Ovary (tissue), 9 donors: ENCODE data around the gene ATP4B. TPM values are rescaled to one million over a fixed set of nuclear protein-coding genes. Genes with fewer than 3 reads are reported as not detected.
"Not testable (repeated sequence)": the region's sequence is repeated elsewhere in the genome, so short reads cannot be mapped to it uniquely, and the experiment has no call there.

Experiments used
- DNase-seq, 5 donors: peaks; one replicate each; pipeline ENCODE4 v3.0.0-alpha.2; 2019 to 2020
- H3K27ac ChIP-seq, 2 donors: fragments of 200-600 bp; one replicate each; pipeline versions ENCODE4 v1.5.1 to v1.8.0; 2019 to 2022
- H3K27me3 ChIP-seq: fragments of 200-600 bp; one replicate; pipeline ENCODE4 v1.8.0; 2022
- H3K36me3 ChIP-seq: fragments of 200-600 bp; sonication (generic); one replicate; pipeline ENCODE4 v1.5.1; 2019
- H3K4me1 ChIP-seq: one replicate; pipeline ENCODE4 v1.8.1; 2013; ENCODE audit warnings: mild to moderate bottlenecking, moderate library complexity; ENCODE audit not compliant: insufficient read depth
- H3K4me3 ChIP-seq: fragments of 200-600 bp; sonication (generic); one replicate; pipeline ENCODE4 v1.5.1; 2017
- H3K9me3 ChIP-seq, 2 donors: fragments of 200-600 bp in 1 of 2; sonication (generic) in 1 of 2; one replicate each; pipeline versions ENCODE4 v1.5.1 to v1.8.1; 2013 to 2019; ENCODE audit warnings: mild to moderate bottlenecking in 1 of 2, moderate library complexity in 1 of 2
- EP300 ChIP-seq: sonication (generic); formaldehyde crosslinking; IDR thresholded peaks from one replicate; pipeline ENCODE4 v1.6.1; 2017; ENCODE audit warnings: antibody characterized with exemption
- POLR2A ChIP-seq: fragments of 450-650 bp; IDR thresholded peaks from one replicate; pipeline ENCODE4 v1.6.1; 2017; ENCODE audit warnings: antibody characterized with exemption, mild to moderate bottlenecking, moderate library complexity
- WGBS, 3 donors: extraction: QIAGEN DNeasy Blood & Tissue Kit in 1 of 3; methylation state at CpG; one replicate each; pipeline versions ENCODE4 v1.1.5 to v1.1.7; 2013 to 2017; 5-methylcytosine and 5-hydroxymethylcytosine counted together
- intact Hi-C, 4 donors: fragments of 100-400 bp; cut with DNase I; formaldehyde crosslinking; loops; one replicate each; pipeline versions ENCODE4 v1.11.0 to v1.15.1; 2022 to 2023
- polyA plus RNA-seq, 2 donors: library from polyadenylated mRNA; stranded (reverse); fragments of 200-250 nt in 1 of 2; fragments of 350-450 nt in 1 of 2; fragmentation: Illumina TruSeq in 1 of 2; extraction: RNeasy Lipid Tissue Mini Kit (QIAGEN cat#74804) in 1 of 2; gene quantifications; one replicate each; pipeline ENCODE4 v1.2.3, GENCODE V29; 2013 to 2014
- total RNA-seq, 7 donors: library from RNA; depleted of rRNA in 2 of 7; stranded (reverse); fragments of >200 nt in 2 of 7; fragmentation: NEBNext Ultra II Directional in 3 of 7; extraction: Animal tissue kit (Norgen Biotek cat#: 25700) in 3 of 7; gene quantifications; one replicate each; pipeline versions ENCODE4 v1.1.0 to v1.2.4, GENCODE V29; 2016 to 2023
- TF ChIP-seq, protein P1 (sequence below), 3 donors: fragments of 450-650 bp in 2 of 3; fragments of 200-600 bp in 1 of 3; IDR thresholded peaks; one replicate each; pipeline versions ENCODE4 v1.5.1 to v1.8.0; 2016 to 2022; ENCODE audit warnings: antibody characterized with exemption in 3 of 3, mild to moderate bottlenecking in 1 of 3
- donor health status: DM: no; HTN: no; CAD: no; lungs with moderate emphysema.
- donor health status: DM: no; HTN: no; CAD: no.
- donor health status: Bipolar disorder and iron deficiency.
- donor health status: DM: yes; HTN: yes; CAD: no.
- donor health status: DM: no; HTN: no; CAD: no.
- donor health status: DM: yes; HTN: yes; CAD: no.

The ATP4B gene
- total and polyA plus RNA-seq, 9 donors, result 0.28 TPM; not detected in 8

DNA sequence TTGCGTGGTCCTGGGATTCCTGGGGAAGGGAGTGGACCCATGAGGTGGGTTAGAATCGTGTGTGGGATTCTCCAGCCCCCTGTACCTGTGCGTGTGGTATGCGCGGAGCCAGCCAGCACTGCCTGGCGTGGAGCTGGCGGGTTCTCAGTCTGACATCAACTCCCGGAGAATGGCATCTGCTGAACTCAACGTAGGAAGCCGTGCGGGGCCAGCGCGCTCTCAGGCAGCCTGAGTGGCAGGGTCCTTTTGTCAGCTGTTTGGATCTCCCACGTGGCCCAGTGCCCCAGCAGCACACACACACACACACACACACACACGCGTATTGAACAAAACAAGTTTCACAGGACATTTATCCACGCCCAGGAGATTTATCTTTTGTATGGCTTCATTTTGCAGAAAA lies 28.1 kb downstream of the ATP4B start:
- intact Hi-C loops, result no loop called here
- Histone ChIP-seq H3K36me3 (no peaks in the 10 kb centered on the region), H3K27me3 (no peaks in the 10 kb centered on the region), H3K4me1 (peaks cover 4% of the 10 kb centered on the region), H3K9me3 (no peaks in the 10 kb centered on the region), H3K27ac (no peak overlapping the region), H3K4me3 (no peak overlapping the region)
- TF ChIP-seq EP300 (no peak), POLR2A (no peak)
- TF ChIP-seq, protein P1, sequence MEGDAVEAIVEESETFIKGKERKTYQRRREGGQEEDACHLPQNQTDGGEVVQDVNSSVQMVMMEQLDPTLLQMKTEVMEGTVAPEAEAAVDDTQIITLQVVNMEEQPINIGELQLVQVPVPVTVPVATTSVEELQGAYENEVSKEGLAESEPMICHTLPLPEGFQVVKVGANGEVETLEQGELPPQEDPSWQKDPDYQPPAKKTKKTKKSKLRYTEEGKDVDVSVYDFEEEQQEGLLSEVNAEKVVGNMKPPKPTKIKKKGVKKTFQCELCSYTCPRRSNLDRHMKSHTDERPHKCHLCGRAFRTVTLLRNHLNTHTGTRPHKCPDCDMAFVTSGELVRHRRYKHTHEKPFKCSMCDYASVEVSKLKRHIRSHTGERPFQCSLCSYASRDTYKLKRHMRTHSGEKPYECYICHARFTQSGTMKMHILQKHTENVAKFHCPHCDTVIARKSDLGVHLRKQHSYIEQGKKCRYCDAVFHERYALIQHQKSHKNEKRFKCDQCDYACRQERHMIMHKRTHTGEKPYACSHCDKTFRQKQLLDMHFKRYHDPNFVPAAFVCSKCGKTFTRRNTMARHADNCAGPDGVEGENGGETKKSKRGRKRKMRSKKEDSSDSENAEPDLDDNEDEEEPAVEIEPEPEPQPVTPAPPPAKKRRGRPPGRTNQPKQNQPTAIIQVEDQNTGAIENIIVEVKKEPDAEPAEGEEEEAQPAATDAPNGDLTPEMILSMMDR (IDR thresholded peaks at IDR 0.05), result no peak
- WGBS, 3 donors, result 90 to 94% (median 91%) methylated on average over 17 of the region's 17 CpGs
- peak in 2 of 5 donors; percentile 11 to 26 for DNase-seq

DNA sequence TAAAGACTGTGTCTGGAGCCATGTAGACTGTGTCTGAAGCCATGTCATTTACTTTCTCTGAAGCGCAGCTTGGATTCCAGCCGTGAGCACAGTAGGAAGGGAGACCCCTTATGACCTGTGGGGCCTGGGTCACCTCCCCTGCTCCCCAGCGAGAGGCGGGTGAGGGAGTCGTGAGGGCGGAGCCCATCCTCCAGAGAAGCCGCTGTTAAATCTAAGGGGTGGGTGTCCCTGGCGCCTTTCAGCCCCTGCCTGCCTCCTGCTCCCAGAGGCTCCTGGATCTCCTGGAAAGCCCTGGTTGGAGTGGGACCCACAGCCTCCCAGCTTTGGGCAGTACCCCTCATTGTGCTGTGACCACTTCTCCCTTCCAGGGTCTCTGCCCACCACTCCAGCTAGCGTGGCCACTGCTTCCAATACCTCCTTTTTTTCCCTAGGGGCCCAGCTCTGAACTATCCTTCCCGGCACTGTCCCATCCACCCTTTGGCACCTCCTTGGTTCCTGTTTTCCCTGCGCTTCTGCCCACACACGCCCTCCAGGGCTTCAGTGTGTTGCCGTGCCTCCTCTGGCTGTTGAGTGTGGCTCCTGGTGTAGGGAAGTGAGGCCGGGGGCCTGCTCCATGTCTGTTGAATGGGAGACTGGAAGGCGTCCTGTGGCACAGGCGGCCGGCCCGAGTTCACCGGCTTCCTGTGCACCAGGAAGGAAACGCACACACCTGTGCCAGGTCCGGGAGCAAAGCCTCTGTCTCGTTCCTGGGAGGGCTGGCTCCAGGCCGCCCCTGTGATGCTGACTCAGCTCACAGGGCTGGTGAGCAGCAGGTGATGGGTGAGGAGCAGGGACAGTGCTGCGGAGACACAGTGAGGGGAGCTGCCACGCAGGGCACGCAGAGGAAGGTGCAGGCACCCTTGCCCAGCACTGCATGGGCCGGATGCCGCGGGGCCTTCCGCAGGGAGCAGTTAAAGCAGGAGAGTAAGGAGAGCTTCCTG lies 29.4 kb downstream of the ATP4B start:
- H3K9me3 ChIP-seq, result no peaks in the 10 kb centered on the region
- no peak overlapping the region for H3K4me3 ChIP-seq
- intact Hi-C loops, result no loop called here
- peaks cover 4% of the 10 kb centered on the region for H3K4me1 ChIP-seq
- H3K36me3 ChIP-seq, result no peaks in the 10 kb centered on the region
- peak in 2 of 5 donors; percentile 9 to 21 for DNase-seq
- no peak overlapping the region for H3K27ac ChIP-seq
- TF ChIP-seq EP300 (no peak), POLR2A (no peak)
- TF ChIP-seq, protein P1 (IDR thresholded peaks at IDR 0.05), result no peak
- H3K27me3 ChIP-seq, result no peaks in the 10 kb centered on the region
- 87 to 91% (median 89%) methylated on average over 30 of the region's 30 CpGs for WGBS, 3 donors

DNA sequence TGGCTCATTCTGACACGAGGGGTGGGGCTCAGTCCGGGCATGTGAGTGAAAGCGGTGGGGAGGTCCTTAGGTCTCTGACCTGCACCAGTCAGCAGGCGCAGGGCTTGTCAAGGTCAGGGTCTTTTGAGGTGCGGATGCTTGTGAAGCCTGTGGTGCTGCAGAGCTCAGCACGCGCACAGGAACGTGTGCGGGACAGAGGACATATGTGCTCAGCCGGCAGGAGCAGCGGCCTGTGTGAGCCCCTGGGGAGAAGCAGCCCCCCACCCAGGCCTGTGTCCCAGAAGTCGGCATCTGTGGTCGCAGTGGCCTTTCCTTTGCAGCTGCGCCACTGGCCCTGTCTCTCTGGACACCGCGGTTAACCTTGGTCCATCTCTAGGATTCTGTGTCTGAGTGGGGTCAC lies 30.9 kb downstream of the ATP4B start:
- Histone ChIP-seq H3K27ac (no peak overlapping the region), H3K9me3 (no peaks in the 10 kb centered on the region), H3K4me3 (no peak overlapping the region), H3K36me3 (no peaks in the 10 kb centered on the region), H3K4me1 (peaks cover 4% of the 10 kb centered on the region), H3K27me3 (no peaks in the 10 kb centered on the region)
- WGBS, 3 donors, result 85 to 90% (median 86%) methylated on average over 16 of the region's 16 CpGs
- intact Hi-C loops, result no loop called here
- peak in 1 of 5 donors; percentile 17 for DNase-seq
- no peak for TF ChIP-seq POLR2A
- TF ChIP-seq, protein P1 (IDR thresholded peaks at IDR 0.05), result no peak
- no peak for TF ChIP-seq EP300

DNA sequence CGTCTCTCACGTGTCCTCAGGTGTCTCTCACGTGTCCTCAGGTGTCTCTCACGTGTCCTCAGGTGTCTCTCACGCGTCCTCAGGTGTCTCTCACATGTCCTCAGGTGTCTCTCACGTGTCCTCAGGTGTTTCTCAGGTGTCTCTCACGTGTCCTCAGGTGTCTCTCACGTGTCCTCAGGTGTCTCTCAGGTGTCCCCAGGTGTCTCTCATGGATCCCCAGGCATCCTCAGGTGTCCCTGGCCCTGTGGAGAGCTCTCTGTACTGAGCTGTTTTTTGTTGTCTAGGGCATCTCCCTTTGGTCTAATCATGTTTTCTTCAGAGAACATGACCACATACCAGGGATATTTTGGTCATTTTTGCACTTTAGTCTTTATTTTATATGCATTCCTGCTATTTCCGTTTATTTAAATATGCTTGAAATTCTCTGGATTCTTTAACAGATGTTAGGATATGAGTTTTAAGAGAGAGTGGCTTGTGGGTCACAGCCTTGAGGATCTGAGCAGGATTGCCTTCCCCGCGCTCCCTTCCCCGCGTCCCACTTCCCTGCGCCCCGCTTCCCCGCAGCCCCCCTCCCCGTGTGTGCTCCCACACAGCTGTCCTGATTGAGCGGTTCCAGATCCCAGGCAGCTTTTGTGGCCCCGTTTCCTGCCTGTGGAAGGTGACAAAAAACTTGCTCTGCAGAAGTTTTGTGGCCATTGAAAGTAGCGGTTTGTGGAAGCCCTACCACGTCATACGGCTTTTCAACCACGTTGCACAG lies 31.9 kb downstream of the ATP4B start:
- WGBS, 3 donors, result 46 to 67% (median 50%) methylated on average over 24 of the region's 24 CpGs
- Histone ChIP-seq H3K27ac (no peak overlapping the region), H3K4me3 (no peak overlapping the region), H3K9me3 (no peaks in the 10 kb centered on the region), H3K4me1 (peaks cover 4% of the 10 kb centered on the region), H3K27me3 (no peaks in the 10 kb centered on the region), H3K36me3 (no peaks in the 10 kb centered on the region)
- TF ChIP-seq EP300, result no peak
- TF ChIP-seq POLR2A, result no peak
- TF ChIP-seq, protein P1 (IDR thresholded peaks at IDR 0.05), result no peak
- intact Hi-C loops, result no loop called here
- DNase-seq, result peak in 2 of 5 donors; percentile 7 to 32

DNA sequence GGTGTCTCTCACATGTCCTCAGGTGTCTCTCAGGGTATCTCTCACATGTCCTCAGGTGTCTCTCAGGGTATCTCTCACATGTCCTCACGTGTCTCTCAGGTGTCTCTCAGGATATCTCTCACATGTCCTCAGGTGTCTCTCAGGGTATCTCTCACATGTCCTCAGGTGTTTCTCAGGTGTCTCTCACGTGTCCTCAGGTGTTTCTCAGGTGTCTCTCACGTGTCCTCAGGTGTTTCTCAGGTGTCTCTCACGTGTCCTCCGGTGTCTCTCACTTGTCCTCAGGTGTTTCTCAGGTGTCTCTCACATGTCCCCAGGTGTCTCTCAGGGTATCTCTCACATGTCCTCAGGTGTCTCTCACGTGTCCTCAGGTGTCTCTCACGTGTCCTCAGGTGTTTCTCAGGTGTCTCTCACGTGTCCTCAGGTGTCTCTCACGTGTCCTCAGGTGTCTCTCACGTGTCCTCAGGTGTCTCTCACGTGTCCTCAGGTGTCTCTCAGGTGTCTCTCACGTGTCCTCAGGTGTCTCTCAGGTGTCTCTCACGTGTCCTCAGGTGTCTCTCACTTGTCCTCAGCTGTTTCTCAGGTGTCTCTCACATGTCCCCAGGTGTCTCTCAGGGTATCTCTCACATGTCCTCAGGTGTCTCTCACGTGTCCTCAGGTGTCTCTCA lies 33.2 kb downstream of the ATP4B start:
- H3K9me3 ChIP-seq, H3K36me3 ChIP-seq, H3K4me1 ChIP-seq, H3K27ac ChIP-seq, intact Hi-C loops, H3K4me3 ChIP-seq, H3K27me3 ChIP-seq: not testable (repeated sequence)
- DNase-seq, result peak in 1 of 5 donors; percentile 10
- WGBS, 3 donors, result 80 to 84% (median 83%) methylated on average over 14 of the region's 14 CpGs
